Glomerular visceral epithelial cell (primary cell): ENCODE measurements around the gene GRHPR.
A peak's percentile ranks its signal among the peaks of the same experiment; 100 is the strongest.
"Not testable (repeated sequence)": the region's sequence is repeated elsewhere in the genome, so short reads cannot be mapped to it uniquely, and the experiment has no call there.

ENCODE experiments used
- DNase-seq: peaks from one replicate; pipeline ENCODE4 v3.0.0-alpha.2; 2016; ENCODE audit errors: extremely low spot score

The GRHPR gene

DNA sequence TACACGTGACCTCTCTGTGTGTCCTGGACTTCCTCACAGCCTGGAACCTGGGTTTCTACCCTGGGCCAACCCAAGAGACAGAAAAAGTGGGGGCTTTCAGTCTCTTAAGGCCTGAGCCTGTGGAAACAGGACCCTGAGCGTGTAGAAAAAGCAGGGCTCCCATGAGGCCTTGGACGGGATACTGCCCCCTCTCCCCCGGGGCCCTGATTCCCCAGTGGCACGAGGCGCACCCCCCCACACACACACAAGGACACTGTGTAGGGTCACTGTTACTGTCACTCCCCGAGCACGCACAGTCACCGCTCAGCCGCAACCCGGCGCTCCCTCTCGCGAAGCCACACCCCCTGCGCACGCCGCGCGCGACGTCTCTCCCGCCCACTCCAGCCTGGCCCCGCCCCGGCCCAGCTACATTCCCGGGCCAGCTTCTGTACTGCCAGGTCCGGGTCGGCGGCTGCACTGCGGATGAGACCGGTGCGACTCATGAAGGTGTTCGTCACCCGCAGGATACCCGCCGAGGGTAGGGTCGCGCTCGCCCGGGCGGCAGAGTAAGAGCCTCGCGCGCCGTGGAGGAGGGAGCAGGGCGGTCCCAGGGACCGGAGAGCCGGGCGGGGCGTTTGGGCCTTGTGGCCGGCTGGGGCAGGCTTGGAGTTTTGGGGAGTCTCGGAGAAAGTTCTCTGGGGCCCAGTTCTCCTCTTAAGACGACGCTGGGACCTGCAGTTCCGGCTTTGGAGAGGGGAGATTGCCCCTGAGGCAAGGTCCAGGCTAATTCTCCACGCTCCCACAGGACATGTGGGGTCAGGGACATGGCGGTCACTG lies at the start of gene GRHPR:
GRHPR (plus strand) TSS at position 408 of the 816 bp plus-strand sequence; CDS start at position 463, 55 bp downstream.
- peak; percentile 82 for DNase-seq

DNA sequence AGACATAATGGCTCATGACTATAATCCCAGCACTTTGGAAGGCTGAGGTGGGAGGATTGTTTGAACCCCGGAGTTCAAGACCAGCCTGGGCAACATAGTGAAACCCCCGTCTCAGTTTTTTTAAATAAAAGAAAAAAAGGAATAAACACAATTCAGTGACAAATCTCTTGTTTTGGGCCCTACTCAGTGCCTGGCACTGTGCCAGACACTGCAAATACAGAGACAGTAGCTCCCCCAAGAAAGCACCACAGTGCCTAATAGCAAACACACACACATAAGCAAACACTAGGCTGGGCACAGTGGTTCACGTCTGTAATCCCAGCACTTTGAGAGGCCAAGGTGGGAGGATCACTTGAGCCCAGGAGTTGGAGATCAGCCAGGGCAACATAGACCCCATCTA lies 49.7 kb upstream of the GRHPR start:
- no peak for DNase-seq

- DNase-seq, result no peak
These were observed 48.9 kb upstream of the GRHPR start for GRCh38 chr9:37373621-37374020.

DNA sequence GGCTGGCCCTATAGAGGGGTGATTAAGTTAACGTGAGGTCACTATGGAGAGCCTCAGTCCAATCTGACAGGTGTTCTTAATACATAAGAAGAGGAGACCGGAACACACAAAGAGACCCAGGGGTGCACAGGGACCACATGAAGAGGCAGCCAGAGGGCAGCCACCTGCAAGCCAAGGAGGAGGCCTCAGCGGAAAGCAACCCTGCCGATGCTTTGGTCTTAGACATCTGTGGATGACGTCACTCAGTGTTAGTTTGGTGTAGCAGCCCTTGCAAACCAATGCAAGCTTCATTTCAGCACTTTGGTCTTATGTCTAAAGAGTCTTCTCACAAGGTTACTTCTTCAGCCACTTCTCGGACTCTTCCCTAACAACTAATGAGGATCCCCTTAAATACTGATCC lies 47.6 kb upstream of the GRHPR start:
- DNase-seq, result no peak

DNA sequence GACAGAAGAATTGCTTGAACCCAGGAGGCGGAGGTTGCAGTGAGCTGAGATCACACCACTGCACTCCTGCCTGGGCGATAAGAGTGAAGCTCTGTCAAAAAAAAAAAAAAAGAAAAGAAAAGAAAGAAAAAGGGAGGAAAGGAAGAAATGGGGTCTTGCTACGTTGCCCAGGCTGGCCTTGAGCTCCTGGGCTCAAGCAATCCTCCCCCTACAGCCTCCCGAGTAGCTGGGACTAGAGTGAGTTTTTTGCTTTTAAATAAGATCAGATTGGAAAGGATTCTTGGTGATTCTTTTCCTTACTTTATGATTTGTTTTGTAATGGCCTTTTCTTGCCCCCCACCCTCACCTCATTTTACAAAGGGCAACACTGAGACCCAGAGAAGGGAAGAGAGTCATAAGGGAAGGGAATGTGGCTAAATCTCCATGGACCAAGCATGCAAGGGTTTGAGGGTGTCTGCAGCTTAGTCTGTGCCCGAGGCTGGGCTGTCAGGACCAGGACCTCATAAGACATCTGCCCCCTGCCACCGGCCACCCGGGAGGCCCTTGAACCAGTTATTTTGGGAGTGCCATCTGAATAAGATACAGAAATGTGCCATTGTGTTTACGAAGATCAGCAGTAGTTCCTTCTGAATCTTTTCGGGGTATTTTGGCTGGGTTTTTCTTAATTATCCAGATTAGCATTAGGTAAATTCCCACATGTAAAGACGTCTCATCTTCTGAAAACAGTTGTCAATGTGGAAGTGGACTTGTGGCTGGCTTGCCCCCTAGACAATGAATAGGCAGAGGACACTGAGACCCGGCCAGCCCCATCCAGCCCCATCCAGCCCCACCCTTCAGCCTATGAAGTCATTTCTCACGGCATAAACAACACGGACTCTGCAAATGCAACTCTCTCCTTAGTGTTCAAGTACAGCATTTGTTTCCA lies 44.5 kb upstream of the GRHPR start:
- no peak for DNase-seq

DNA sequence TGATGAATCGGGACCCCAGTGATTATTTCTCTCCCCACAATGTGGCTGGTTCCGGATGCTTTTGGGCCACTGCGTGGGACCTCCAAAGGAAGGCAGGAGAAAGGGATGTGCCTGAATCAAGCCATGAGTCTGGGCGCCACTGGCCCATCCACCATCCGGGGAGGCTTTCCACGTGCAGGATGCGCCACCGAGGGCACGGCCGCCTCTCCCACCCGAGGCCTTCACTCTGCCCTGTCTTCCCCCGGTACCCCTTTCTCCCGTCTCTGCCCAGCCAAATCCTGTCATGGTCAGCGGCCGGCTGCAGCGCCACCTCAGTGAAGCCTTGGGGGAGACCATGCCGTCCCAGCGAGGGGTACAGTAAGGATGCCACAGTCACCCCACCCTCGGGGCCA lies 43.9 kb upstream of the GRHPR start:
- no peak for DNase-seq

GRCh38 chr9:37379835-37380234 lies 42.7 kb upstream of the GRHPR start:
- DNase-seq, result no peak

- no peak for DNase-seq
These were observed 41.9 kb upstream of the GRHPR start for GRCh38 chr9:37380570-37380969.

GRCh38 chr9:37381094-37381741 lies 41.3 kb upstream of the GRHPR start:
- DNase-seq, result no peak

DNA sequence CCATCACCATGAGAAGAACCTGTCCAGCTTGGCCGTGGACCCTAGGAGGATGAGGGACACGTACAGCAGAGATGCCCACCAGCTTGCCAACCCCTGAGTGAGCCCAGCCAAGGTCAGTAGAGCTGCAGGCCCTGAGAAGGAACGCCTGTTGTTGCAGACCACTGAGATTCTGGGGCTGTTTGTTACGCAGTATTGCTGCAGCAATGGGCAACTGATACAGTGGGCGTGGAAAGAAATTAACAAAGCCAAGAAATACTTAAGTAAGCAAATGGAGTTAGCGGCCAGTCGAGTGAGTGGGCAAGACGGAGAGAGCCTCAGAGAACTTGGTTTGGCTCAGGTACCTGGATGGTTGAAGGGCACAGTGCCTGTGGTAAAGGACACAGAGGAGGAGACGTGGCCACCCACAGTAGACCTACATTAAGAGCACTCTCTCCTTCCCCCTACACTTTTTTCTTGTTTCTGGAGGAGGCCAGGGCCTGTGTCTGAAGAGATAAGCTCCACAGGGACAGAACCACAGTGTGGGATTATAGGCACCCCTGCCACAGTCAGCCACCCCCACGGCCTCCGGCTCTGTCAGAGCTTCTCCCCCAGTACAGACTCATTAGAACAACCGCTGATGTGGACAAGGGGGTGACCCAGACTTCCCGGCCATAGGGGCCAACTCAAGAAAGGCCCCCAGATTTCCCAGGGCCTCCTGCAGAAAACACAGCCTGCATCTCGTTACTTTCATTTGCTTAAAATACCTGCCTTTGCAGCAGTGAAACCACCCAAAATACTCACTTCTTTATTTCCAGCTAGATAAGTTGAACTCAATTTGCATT lies 40.1 kb upstream of the GRHPR start:
- DNase-seq, result no peak

GRCh38 chr9:37382982-37383357 lies 39.5 kb upstream of the GRHPR start:
- no peak for DNase-seq

DNA sequence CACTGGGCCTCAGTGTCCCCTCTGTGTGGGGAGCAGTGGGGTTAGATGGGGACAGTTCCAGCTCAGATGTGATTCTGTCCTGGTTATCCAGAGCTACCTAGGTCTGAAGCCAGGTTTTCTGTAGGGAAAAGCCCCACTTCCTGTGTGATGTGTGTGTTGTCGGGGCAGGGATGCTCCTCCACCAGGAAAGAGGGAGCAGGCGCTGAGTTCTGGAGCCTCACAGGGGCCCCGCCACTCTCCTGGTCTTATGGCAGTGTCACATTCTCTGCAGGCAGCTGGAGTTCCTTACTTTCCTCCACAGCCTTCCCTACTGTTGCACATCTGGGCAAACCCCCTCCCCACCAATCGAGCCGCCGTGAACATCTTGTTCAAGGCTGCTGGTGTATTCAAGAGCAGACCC lies 39.1 kb upstream of the GRHPR start:
- DNase-seq, result no peak

GRCh38 chr9:37383876-37384746 lies 38.4 kb upstream of the GRHPR start:
- DNase-seq, result no peak

DNA sequence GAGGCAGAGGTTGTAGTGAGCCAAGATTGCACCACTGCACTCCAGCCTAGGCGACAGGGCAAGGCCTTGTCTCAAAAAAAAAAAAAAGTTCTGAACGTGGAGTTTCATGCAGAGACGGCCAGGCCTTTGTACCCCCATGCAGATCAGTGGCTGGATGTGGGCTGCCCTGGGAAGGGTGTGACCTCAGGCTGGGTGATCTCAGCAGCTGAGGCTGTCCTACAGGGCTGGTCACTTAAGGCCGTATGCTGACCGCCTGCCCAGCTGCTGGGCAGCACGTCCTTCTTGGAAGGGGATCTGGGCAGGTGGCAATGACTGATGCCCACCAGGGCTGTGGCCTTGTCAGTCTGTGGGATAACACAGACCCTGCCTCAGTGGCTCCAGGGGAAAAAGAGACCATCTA lies 37.2 kb upstream of the GRHPR start:
- DNase-seq, result no peak

- no peak for DNase-seq
These were observed 35.5 kb upstream of the GRHPR start for GRCh38 chr9:37386988-37387387.

DNA sequence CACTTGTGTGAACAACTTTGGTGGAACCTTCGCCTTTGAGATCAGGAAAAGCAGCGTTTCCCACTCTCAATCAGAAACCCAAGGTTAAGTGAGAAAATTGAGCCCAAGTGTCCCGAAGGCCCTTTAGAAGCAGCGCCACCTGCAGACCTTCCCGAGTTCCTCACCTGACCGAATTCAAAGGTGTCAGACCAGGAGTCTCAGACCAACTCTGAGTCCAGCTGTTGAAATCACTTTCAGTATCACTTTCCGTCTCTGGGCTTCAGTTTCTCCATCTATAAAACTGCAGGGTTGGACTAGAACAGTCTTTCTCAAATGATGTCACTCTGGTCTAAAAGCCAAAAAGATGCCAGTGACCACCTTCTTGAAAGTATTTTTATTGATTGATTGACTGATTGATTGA lies 31.7 kb upstream of the GRHPR start:
- no peak for DNase-seq

DNA sequence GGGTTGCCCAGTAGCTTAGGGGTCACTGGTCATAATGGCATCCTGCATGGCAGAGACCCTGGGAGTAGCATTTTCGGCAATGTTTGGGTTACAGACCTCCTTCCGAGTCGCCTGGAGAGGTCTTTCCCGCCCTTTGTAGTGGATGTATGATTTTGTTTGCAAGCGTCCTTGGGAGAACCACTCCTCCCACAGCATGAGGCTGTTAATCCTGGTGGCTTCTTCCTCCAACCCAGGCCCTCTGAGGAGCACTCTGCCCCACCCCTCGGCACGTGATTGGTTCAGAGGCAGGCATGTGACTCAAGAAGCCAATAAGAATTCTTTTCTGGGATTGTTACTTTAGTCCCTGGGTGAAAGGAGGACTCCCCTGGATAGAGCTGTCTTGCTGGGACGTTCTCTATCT lies 30.2 kb upstream of the GRHPR start:
- DNase-seq, result no peak

- no peak for DNase-seq
These were observed 27.3 kb upstream of the GRHPR start for GRCh38 chr9:37395229-37395628.

DNA sequence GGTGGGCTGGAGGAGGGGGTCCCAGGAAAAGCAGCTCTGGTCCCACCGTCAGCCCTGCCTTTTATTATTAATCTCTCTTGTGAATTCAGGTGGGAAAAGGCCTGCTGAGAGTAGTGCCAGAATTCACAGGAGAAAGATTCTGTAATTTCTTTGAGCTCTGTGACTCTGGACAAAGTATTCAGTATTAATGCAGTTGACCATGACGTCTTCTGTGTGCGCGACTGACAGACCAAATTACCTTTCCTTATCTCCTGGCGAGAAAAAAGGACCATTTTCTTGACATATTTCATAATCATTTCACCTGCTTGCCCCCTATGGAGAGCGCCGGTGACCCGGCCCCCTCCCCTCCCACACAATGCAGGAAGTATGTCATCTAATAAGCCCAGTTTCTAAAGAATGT lies 26.8 kb upstream of the GRHPR start:
- DNase-seq, result no peak

- DNase-seq, result not testable (repeated sequence)
These were observed 24.5 kb upstream of the GRHPR start for GRCh38 chr9:37397948-37398347.
